Activated CD8-positive, alpha-beta memory T cell treated with anti-CD3 and anti-CD28 coated beads, Interleukin-2, amount 50 U/mL, for 4 hours (primary cell): ENCODE results near the gene GATA6.
"Not testable (repeated sequence)": the region's sequence is repeated elsewhere in the genome, so short reads cannot be mapped to it uniquely, and the experiment has no call there.

ENCODE experiments used
- DNase-seq: peaks from one replicate; pipeline ENCODE4 v3.0.0-alpha.2; 2020

GATA6 gene

DNA sequence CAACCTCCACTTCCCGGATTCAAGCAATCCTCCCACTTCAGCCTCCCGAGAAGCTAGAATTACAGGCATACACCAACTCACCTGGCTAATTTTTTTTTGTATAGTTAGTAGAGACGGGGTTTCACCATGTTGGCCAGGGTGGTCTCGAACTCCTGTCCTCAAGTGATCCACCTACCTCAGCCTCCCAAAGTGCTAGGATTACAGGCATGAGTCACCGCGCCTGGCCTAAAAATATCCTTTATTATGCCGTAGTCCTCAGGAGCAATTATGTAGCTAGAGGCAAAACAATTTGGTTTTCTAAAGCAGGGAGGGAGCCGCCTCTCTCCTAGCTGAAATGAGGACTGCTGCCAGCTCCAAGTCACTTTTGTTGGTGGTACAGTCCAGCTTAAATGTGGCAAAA, 15.2 kb downstream of the GATA6 start:
- not testable (repeated sequence) for DNase-seq

DNA sequence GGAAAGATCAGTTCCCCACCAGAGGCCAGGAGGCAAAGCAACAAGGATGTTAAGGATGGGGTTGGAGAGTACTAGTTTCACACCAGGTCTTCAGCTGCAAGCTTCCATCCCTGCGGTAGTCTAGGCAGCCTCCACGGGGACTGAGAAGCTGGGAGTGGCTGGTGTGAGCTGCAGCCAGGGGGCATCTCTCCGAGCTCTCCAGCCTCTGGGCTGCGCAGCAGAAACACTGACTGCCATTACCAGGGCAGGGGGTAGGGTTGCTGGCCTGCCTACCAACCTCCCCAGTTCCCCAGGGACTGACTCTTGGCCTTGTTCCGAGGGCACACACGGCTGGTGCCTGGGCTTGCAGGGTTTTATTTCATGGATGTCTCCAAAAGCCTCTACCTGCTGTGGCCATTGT, 15.9 kb downstream of the GATA6 start:
- DNase-seq = no peak

DNA sequence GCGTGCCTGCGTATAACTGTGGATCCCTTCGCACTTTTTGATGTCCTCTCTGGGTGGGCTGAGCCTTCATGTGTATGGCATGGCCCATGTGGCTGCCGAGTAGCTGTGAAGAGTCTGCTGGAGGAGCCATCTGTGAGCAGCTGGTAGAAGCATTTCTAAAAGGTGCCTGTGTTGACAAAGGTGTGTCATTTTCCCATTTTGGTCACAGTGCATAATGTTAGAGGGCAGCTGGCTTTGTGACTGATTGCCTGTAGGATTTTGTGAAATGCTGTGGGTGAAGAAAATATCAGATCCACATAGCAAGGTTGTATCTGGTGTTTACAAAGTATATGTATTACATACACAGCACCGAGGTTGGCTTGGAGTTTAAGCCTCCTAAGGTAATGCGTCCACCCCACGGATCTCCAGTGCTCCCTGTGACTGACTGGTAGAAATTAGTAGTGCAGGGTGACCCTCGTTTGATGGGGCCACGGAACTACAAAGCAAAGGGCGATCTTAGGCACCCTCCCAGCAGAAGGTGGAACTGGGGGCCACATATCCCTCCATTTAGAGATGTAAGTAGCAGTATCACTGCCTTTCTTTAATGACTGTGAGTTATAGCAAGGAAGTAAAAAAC, 16.5 kb downstream of the GATA6 start:
- no peak for DNase-seq

DNA sequence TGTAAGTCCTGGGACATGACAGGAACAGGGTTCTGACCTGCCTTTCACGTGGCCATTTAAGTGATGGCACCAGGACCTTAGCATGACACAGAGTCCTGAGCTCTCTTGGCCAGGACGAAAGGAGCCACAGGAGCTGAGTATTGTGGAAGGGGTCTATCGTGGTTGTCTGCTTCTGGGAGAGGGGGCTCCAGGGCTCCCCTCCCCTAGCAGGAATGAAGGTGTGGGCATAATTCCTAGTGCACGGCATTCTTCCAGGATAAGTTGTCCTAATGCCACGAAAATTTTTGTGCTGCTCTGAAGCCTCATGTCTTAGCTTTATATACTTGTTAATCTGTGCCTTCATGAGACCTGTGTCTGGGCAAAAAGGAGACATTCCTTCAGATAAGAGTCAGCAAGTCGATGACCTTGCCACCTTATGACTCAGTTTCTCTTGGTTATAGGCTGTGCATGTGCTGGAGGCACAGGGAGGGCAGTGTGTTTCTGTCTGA, 17.1 kb downstream of the GATA6 start:
- DNase-seq = no peak

DNA sequence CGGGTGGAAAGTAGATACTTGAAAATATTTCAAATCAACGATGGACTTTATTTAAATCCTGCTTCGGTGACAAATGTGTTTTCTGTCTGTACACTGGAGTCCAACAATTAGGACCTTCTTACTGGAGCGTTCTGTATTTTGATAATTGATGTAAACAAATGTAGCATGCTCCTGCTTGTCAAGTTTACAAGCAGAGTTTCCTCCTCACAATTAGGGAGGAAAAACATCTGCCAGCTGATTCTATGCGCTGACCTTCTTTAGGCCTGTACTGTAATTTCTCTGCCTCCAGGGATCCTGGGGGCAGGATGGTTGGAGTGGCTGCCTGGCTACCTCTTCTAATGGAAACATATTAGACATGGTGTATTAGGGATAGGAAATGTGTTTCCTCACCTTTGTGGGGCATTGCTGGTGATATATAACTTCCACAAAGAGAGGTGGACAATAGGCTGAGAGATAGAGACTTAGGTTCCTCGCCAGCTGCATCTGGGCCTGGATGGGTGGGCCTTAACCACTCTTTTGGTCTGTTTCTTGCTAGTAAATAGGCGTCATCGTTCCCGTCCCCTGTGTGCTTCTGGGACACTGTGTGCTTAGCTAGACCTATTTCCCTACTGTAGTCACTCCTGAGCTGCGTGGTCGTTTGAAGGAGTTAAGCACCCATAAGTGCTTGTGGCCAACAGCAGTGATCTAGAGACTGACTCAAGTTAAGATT, 19.3 kb downstream of the GATA6 start:
- no peak for DNase-seq

- no peak for DNase-seq
These were observed 20.2 kb downstream of the GATA6 start for GRCh38 chr18:22189449-22190166.

- no peak for DNase-seq
These were observed 21.9 kb downstream of the GATA6 start for GRCh38 chr18:22191346-22191695.

DNA sequence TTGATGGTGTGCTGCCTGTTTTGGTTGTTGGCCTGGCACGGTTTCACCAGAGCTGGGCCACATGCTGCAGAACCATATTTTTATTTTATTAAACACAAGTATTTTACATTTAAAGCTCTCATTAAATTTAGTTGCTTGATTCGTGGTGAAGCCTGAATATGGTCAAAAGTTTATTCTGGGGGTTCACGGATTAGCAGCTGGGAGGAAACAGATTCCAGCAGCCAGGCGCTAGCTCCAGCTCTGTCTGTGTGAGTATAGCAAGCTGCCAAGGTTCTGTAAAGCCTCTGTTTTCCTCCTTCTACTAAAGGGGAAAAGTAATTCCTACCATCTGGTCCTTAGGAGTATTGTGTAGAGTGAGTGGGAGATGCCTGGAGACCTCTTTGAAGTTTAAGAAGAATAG, 22.5 kb downstream of the GATA6 start:
- DNase-seq = no peak

DNA sequence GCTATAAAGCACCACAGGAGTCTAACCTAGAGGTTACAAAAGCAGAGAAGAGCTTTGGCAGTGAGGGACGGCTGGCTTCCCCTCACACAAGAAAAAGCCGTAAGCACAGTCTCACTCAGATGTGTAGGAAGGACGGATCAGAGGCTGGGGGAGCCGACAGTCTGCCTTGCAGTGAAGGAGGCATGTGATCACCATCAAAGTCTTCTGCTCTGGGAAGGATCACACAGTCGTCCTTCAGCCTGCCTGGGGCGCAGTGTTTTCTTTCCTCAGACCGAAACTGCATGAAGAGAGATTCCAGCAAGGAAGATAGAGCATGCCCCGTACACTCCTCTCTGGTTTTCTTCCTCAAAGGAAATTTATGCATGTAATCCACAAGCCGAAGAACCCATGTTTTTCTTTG, 24.1 kb downstream of the GATA6 start:
- DNase-seq = no peak

DNA sequence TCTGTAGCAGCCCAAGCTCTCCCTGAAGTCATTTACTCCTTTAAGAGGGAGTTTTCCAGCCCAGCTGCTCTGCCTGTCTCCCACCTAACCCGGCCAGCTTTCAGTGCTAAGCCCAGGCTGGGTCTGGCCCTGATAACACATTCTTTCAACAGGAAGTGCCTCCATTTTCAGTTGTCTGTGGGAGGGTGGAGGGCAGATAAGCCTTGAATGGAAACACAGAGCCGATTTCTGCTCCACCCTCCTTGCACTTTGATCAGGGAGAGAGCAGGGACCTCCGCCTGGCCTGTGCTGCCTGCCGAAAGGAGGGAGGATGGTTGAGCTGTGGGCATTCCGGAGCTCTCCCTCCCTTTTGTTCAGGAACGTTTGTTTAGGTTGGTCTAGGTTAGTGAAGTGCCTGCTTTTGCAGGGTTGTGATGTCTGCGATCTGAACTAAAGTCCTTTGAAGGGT, 24.8 kb downstream of the GATA6 start:
- no peak for DNase-seq

- DNase-seq = no peak
These were observed 25.7 kb downstream of the GATA6 start for GRCh38 chr18:22195052-22195451.

DNA sequence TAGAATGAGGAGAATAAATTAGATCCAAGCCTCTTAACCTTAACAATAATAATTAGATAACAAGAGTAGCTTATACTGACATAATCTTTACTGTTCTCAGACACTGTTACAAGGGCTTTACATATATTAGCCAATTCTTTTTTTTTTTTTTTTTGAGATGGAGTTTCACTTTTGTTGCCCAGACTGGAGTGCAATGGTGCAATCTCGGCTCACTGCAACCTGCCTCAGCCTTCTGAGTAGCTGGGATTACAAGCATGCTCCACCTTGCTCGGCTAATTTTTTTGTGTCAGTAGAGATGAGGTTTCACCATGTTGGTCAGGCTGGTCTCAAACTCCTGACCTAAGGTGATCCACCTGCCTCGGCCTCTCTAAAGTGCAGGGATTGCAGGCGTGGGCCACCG, 27.6 kb downstream of the GATA6 start:
- not testable (repeated sequence) for DNase-seq

GRCh38 chr18:22197668-22198067, 28.3 kb downstream of the GATA6 start:
- DNase-seq = no peak

DNA sequence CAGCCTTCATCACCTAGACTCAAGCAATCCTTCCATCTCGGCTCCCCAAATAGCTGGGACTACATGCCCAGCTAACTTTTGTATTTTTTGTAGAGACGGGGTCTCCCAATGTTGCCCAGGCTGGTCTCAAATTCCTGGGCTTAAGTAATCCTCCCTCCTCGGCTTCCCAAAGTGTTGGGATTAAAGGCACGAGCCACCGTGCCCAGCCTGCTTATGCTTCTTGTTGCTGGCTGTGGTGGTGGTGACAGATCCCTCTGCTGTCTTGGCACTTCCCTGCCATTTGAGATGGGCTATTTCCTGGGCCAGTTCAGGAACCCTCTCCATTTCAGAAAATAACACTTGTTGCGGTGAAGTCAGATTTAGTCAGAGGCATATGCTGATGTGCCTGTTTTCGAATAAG, 28.8 kb downstream of the GATA6 start:
- no peak for DNase-seq

DNA sequence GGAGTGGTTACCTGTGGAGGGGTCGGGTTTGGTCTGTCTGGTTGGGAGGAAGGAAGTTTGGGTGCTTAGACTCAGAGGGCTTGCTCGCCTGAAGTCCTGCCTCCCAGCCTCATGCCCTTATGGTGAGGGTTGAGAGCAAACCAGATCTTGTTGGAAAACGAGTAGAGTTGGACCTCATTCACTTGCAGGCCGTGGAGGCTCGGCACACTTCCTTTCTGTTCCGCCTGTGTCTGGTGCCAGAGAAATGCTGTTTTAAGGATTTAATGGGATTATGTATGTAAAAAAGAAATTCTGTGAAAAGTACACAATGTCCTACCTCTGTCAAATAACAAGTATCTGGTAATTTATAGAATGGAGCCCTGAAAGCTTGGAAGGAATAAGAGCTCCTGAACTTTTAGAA, 29.6 kb downstream of the GATA6 start:
- DNase-seq = no peak

GRCh38 chr18:22200611-22201225, 31.3 kb downstream of the GATA6 start:
- DNase-seq = no peak

GRCh38 chr18:22203035-22203434, 33.6 kb downstream of the GATA6 start:
- no peak for DNase-seq

- DNase-seq = no peak
These were observed 34.3 kb downstream of the GATA6 start for GRCh38 chr18:22203536-22204213.

DNA sequence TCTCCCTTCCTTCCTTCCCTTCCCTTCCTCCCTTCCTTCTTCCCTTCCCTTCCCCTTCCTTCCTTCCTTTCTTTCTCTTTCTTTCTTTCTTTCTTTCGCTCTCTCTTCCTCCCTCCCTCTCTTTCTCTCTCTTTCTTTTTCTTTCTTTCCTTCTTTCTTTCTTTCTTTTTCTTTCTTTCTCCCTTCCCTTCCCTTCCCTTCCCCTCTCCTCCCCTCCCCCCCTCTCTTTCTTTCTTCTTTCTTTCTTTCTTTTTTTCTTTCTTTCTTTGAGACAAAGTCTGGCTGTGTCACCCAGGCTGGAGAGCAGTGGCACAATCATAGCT, 34.8 kb downstream of the GATA6 start:
- DNase-seq = no peak

DNA sequence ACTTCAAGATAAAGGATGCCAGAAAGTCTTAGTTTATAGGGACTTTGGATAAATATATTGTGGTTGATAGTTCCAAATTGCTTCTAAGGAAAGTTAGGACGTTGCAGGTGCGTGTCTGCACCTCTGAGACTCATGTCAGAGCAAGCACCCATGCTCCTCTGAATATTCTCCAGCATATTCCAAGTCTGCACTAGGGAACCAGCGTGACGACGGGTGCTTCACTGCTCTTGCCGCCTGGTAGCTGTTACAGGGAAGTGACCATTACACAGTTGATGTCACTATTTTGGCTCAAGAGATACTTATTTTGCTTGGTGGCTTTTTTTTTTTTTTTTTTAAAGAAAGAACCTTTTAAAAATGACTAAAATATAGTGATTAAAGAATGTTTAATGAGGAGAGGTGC, 35.6 kb downstream of the GATA6 start:
- no peak for DNase-seq

DNA sequence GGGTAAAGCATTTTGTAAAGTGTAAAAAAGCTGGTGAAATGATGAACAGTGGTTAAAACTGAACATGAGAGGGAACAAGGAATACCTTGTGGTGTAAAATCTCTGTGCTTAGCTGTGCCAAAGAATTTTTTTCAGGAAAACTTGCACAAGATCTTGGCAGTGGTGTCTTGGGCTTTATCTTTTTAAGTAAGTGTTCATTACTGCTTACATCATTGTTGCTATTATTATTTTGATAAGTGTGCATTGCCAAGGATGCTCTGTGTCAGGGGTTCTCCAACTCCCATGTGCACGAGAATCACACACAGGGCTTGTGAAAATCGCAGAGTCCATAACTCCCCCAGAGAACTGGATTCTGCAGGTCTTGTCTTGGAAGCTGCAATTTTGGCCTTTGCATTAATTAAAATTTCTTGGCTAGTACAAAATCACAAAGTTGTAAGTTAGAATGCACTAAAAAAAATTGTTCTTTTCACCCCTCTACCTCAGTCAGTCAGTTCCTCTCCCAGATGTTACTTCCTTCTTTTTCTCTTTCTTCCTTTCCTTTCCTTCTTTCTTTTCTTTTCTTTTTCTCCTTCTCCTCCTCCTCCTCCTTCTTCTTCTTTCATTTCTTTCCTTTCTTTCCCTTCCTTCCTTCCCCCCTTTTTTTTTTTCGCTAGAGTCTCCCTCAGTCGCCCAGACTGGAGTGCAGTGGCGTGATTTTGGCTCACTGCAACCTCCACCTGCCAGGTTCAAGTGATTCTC, 37.8 kb downstream of the GATA6 start:
- no peak for DNase-seq

DNA sequence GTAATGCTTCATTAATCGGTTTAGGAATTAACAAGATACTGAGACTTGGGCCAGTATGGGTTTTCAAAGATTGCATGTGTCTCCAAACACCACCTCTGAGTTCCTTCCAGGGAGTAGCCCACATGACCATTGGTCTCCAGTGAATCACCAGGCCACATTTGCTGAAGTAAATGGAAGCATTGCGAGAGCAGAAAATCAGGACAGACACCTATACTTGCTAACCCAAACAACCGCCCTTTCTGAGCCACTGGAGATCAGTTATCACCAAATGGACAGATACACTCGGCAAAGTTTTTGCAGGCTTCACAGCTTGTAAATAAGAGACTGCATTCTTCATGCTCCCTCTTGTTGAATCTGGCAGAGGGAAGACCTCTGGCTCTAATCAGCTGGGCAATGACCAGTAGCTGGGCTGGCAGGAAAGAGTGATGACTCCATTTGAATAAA, 40.9 kb downstream of the GATA6 start:
- no peak for DNase-seq
